ENCODE measurements around the gene MAMLD1.
A peak's percentile ranks its signal among the peaks of the same experiment; 100 is the strongest.
"Not testable (repeated sequence)": the region's sequence is repeated elsewhere in the genome, so short reads cannot be mapped to it uniquely, and the experiment has no call there.

The MAMLD1 gene

GRCh38 chrX:150362599-150363481 is at the start of gene MAMLD1:
MAMLD1 (plus strand) TSS chrX:150363317; CDS start chrX:150445517, 82,200 bp downstream.
- peak; percentile 4 for DNase-seq (ENCODE audit: low spot score)

GRCh38 chrX:150313514-150313913 is 49.6 kb upstream of the MAMLD1 start:
- no peak for DNase-seq (ENCODE audit: low spot score)

GRCh38 chrX:150314186-150314585 is 48.9 kb upstream of the MAMLD1 start:
- DNase-seq (ENCODE audit: low spot score) = no peak

GRCh38 chrX:150316564-150316963 is 46.6 kb upstream of the MAMLD1 start:
- no peak for DNase-seq (ENCODE audit: low spot score)

DNA sequence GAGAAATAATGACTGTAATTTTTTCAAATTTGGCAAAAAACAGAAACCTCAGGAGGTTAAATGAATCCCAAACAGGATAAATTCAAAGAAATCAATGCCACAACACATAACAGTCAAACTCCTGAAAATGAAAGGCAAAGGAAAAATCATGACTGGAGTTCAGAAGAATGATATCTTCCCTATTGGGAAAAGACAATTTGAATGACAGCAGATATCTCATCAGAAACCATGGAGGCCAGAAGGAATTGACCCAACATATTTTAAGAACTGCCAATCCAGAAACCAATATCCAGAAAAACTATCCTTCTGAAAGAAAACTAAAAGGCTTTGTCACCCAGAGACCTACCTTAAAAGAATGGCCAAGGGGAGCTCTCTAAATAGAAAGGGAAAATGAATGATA is 40.1 kb upstream of the MAMLD1 start:
- DNase-seq (ENCODE audit: low spot score) = no peak

DNA sequence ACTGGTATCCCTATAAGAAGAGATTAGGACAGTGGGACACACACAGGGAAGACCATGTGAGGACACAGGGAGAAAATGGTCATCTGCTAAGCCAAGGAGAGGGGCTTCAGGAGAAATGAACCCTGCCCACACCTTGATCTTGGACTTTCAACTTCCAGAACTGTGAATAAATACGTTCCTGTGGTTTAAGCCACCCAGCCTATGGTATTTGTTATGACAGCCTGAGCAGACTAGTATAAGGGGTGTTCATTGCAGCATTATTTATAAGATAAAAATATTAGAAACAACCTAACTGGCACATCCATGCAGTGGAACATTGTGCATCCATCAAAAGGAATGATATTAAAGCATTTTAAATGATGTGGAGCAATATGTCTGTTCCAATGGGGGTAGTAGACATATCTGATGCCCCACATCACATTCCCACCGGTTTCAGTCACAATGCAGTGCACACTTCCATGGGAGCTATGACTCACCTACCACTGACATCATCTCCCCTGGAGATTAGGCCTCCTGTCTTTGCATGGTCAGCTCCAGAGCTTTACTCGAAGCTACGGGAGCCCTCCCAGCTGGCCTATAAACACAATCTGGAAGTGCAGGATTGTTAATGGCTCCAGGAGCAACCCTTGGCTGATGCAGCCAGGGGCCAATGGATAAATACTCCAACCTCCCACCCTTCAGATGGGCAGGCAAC is 38.9 kb upstream of the MAMLD1 start:
- DNase-seq (ENCODE audit: low spot score) = no peak

DNA sequence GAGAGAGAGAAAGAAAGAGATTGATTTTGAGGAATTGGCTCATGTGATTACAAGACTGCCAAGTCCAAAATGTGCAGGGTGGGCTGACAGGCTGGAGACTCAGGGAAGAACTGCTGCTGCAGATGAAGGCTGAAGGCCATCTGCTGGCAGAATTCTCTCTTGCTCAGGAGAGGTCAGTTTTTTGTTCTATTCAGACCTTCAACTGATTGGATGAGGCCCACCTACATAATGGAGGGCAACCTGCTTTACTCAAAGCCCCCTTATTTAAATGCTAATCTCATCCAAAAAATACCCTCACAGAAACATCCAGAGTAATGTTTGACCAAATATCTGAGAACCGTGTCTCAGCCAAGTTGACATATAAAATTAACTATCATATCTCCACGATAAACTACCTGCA is 38.2 kb upstream of the MAMLD1 start:
- DNase-seq (ENCODE audit: low spot score) = no peak

GRCh38 chrX:150326541-150327247 is 36.4 kb upstream of the MAMLD1 start:
- no peak for DNase-seq (ENCODE audit: low spot score)

GRCh38 chrX:150329282-150329681 is 33.8 kb upstream of the MAMLD1 start:
- DNase-seq (ENCODE audit: low spot score) = no peak

DNA sequence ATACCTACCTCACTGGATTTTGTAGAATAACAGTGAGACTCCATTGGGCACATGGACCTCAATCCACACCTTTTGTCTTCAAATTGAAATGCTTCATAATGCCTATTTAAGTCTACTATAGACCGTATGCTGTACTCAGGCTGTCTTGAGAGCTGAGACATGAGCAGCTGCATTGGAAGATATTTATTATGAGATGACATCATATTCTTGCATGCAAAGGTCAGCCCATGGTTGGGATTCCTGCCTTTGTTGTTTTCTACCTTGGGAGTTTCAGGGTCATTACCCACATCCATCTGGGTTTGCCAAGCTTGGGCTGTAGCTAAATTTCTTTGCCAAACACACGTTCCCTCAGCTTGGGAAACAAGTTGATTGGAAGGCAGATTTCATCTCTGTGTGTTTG is 33.2 kb upstream of the MAMLD1 start:
- no peak for DNase-seq (ENCODE audit: low spot score)

- DNase-seq (ENCODE audit: low spot score) = no peak
Observed at GRCh38 chrX:150332023-150332422, 31.1 kb upstream of the MAMLD1 start.

DNA sequence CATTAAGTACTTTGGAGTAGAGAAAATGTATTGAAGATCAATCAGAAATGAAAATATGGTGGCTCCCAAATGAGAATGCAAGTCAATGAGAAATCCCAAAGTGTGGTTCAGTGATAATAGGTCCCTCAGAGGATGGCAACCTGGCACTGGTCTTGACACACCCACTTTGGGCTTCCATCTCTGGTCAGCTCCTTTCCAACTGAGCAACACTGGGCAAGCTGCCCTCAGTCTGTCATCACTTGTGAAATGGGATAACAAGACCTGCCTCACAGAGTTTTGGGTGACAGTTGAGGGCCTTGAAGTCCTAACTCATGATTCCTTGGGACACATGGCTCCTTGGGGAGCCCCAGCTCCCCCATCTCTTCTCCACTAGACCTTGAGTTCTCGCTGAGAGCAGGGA is 29.0 kb upstream of the MAMLD1 start:
- DNase-seq (ENCODE audit: low spot score) = no peak

DNA sequence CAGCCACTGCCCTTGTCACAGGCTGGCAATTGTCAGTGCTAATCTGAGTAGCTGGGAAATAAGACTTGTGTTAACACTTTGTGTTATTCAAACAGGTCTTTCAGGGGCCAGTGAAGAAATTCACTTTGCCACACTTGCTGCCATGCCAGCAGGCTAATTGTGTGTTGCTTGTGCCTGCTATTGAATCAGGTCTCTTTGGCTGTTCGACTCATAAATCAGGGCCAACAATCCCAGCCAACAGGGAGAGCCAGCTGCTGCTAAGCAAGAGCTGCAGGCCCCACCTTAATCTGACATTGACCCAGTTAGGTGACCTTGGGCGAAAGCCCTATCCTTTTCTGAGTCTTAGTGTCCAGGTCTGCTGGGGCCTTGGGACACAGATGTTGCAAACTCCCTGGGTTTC is 28.1 kb upstream of the MAMLD1 start:
- no peak for DNase-seq (ENCODE audit: low spot score)

- no peak for DNase-seq (ENCODE audit: low spot score)
Observed at GRCh38 chrX:150337026-150337425, 26.1 kb upstream of the MAMLD1 start.

DNA sequence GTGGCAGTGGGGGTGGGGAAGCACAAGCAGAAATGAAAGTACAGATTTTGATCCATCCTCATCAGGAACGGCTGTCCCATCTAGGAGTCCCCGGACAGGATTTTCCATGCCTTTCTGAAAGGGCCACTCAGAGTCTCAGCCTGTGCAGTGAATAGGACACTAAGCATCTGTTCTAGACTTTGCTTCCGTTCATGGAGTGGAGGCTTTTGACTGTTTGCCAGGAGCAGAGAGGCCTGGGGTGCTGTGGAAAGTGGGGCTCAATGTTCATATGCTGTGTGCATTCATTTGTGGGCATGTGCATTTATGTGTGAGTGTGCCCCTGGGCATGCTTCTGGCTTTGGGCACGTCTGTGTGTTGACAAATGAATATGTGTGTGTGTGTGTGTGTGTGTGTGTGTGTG is 25.6 kb upstream of the MAMLD1 start:
- no peak for DNase-seq (ENCODE audit: low spot score)

GRCh38 chrX:150338615-150339014 is 24.5 kb upstream of the MAMLD1 start:
- no peak for DNase-seq (ENCODE audit: low spot score)

GRCh38 chrX:150339736-150340135 is 23.4 kb upstream of the MAMLD1 start:
- DNase-seq (ENCODE audit: low spot score) = no peak

DNA sequence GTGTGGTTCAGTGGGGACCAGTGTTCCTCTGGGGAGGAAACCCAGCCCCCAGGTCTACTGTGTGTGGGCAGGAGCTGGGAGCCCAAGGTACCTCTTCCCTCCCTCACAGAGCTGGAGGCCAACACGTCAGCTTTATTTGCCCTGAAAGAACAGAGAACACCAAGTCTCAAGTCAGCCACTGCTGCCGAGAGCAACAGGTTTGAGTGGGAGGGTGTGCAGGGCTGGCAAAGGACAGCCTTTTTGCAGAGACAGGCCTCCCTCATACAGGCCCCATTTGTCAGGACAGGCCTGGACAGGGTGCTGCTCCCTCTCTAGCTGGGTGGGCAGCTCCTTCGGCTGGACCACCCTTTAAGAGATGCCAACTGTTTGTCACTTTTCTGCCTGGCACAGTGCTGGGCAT is 22.8 kb upstream of the MAMLD1 start:
- DNase-seq (ENCODE audit: low spot score) = not testable (repeated sequence)

DNA sequence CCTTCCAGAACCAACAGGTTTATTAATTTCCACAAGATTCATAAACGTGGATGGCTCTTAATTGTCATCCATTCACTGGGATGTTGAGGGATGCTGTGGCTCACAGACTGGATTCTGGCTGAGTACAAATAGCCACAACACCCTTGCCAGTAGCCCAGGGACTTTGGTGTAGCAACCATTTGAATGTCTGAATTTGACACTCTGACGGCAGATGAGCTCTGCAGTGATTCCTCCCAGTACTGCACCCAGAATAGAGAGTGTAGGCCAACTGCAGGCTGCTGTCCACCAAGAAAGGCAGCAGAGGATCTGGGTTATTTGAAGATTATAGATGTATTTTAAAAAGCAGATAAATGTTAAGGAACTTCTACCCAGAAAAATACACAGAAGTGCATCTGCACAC is 15.6 kb upstream of the MAMLD1 start:
- no peak for DNase-seq (ENCODE audit: low spot score)

DNA sequence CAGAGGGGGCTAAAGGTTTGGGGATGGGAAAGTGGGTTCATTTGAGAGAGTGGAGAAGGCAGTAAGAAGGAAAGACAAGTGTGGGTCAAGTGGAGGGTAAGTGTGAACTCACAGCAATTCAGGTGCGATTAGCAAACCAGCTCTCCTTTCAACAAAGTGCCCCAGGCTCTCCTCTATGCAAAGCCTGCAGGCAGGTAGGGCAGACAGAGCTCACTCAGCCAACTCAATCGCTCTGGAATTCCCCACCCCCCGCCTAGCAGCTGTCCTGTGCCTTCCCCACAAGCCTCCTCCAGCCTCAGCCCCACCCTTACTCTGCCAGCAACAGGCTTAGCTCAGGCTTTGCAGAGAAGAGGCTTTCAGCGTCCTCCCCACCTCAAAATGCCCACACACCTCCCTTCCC is 14.8 kb upstream of the MAMLD1 start:
- no peak for DNase-seq (ENCODE audit: low spot score)

- DNase-seq (ENCODE audit: low spot score) = no peak
Observed at GRCh38 chrX:150352114-150352513, 11.0 kb upstream of the MAMLD1 start.

GRCh38 chrX:150352581-150352980 is 10.5 kb upstream of the MAMLD1 start:
- DNase-seq (ENCODE audit: low spot score) = no peak

DNA sequence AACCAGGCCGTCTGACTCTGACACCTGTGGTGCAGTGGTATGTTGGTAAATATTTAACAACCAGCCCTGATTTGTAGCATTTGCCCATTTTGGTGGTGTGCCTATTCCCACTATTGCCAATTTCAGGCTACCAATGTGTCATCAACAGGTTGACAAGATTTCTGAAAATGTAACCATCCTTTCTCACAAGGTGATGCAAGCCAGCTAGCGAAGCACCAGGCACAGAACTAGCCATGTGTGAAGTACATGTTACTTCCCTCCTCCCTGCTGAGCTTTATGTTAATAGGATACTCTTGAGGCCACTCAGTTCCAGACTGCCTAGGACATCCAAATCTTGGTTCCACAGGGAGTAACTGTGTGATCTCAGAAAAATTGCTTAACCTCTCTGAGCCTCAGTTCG is 7.2 kb upstream of the MAMLD1 start:
- no peak for DNase-seq (ENCODE audit: low spot score)
